ENCODE measurements around the gene SLC36A4. TPM values are rescaled to one million over a fixed set of nuclear protein-coding genes. Genes with fewer than 3 reads are reported as not detected.
"Not testable (repeated sequence)": the region's sequence is repeated elsewhere in the genome, so short reads cannot be mapped to it uniquely, and the experiment has no call there.

SLC36A4 gene
- total RNA-seq, 2 donors from 2014 or later: 9.5 to 15.1 TPM

DNA sequence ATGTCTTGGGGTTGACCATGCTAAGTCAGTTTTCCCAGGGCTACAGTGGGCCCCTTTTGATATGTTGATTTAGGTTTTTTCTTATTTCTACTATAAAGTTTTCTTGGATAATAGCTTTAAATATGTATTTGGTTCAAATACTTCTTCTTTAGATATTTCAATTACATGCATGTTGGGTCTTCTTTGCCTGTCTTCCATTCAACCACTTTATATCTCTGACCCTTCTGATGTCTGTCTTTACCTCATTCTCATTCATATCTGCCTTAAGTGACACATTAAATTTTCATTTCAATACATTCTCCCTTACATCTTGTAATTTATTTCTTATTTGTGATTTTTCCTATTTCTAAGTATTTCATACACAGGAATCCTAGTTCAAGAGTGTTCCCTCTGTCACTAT lies 10.5 kb downstream of the SLC36A4 start:
- no peak for DNase-seq
- H3K27ac ChIP-seq: no peak overlapping the region
- H3K9ac ChIP-seq (ENCODE audit: low read depth in 2 of 2, low read length in 2 of 2): no peak overlapping the region
- no peaks in the 10 kb centered on the region for H3K36me3 ChIP-seq
- intact Hi-C loops (cut with DNase I): no loop called here
- TF ChIP-seq, protein P1, sequence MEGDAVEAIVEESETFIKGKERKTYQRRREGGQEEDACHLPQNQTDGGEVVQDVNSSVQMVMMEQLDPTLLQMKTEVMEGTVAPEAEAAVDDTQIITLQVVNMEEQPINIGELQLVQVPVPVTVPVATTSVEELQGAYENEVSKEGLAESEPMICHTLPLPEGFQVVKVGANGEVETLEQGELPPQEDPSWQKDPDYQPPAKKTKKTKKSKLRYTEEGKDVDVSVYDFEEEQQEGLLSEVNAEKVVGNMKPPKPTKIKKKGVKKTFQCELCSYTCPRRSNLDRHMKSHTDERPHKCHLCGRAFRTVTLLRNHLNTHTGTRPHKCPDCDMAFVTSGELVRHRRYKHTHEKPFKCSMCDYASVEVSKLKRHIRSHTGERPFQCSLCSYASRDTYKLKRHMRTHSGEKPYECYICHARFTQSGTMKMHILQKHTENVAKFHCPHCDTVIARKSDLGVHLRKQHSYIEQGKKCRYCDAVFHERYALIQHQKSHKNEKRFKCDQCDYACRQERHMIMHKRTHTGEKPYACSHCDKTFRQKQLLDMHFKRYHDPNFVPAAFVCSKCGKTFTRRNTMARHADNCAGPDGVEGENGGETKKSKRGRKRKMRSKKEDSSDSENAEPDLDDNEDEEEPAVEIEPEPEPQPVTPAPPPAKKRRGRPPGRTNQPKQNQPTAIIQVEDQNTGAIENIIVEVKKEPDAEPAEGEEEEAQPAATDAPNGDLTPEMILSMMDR (IDR thresholded peaks at IDR 0.05): no peak
- H3K4me3 ChIP-seq: no peak overlapping the region
- H3K27me3 ChIP-seq: no peaks in the 10 kb centered on the region
- no peaks in the 10 kb centered on the region for H3K4me1 ChIP-seq
- no peaks in the 10 kb centered on the region for H3K9me3 ChIP-seq

DNA sequence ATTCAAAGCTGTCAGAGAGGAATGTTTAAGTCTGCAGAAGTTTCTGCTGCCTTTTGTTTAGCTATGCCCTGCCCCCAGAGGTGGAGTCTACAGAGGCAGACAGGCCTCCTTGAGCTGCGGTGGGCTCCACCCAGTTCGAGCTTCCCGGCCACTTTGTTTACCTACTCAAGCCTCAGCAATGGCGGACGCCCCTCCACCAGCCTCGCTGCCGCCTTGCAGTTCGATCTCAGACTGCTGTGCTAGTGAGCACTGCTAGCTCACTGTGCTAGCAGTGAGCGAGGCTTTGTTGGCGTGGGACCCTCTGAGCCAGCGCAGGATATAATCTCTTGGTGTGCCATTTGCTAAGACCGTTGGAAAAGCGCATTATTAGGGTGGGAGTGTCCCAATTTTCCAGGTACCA lies 19.9 kb downstream of the SLC36A4 start:
- H3K27me3 ChIP-seq; H3K4me3 ChIP-seq; H3K9me3 ChIP-seq; H3K4me1 ChIP-seq; H3K9ac ChIP-seq (ENCODE audit: low read depth in 2 of 2, low read length in 2 of 2); DNase-seq; intact Hi-C loops (cut with DNase I); H3K36me3 ChIP-seq; H3K27ac ChIP-seq: not testable (repeated sequence)

DNA sequence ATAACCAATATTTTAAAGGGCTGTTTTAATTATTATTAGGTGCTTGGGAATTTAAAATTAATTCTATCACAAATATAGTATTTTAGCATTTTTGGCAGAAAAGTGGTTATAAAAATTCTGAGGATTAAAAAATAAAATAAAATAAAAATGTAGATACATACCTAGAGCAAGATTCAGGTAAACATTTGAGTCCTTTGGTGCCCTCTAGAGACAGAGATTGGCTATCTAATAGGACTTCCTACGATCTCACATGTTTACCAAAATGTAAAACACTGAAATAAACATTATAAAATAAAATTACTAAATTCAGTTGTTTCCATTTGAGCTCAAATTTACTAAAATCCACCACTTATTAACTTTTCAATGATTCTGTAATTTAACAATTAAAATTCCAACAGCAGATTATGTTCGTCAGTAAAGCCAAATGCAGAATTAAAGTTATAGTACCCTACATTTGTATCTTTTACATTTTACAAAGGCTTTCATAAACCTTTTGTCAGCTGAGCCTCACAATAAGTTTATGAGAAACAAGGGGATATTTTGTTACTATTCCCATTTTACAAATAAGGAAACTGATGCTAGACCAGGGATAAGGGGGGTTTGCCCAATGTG lies 27.7 kb downstream of the SLC36A4 start:
- H3K27ac ChIP-seq: no peak overlapping the region
- intact Hi-C loops (cut with DNase I): loop anchor here (5.0 to 10.0 kb wide), 2 partner anchors 75 to 228 kb away; no protein-coding TSS in a partner anchor
- no peaks in the 10 kb centered on the region for H3K27me3 ChIP-seq
- DNase-seq: no peak
- TF ChIP-seq, protein P1 (IDR thresholded peaks at IDR 0.05): peak; percentile 42
- no peak overlapping the region for H3K4me3 ChIP-seq
- no peaks in the 10 kb centered on the region for H3K9me3 ChIP-seq
- no peak overlapping the region for H3K9ac ChIP-seq (ENCODE audit: low read depth in 2 of 2, low read length in 2 of 2)
- no peaks in the 10 kb centered on the region for H3K4me1 ChIP-seq
- no peaks in the 10 kb centered on the region for H3K36me3 ChIP-seq

DNA sequence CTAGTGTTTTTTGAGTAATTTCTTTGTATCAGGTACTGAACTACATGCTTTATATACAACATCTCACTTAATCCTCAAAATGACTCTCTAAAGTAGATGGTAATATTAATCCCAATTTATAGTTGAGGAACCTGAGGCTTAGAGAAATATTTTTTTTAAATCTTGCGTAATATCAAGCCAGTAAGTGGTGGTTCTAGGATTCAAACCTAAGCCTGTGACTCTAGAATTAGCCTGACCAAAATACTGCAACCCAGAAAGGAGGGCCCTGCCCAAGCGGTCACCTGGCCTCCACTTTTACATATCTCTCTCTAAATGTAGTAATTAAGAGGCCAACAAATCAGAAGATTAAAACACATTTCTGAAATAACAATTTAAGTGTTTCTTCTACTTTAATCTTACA lies 28.6 kb downstream of the SLC36A4 start:
- Histone ChIP-seq H3K4me1 (no peaks in the 10 kb centered on the region), H3K27me3 (no peaks in the 10 kb centered on the region), H3K36me3 (no peaks in the 10 kb centered on the region), H3K4me3 (no peak overlapping the region), H3K27ac (no peak overlapping the region), H3K9me3 (no peaks in the 10 kb centered on the region), H3K9ac (ENCODE audit: low read depth in 2 of 2, low read length in 2 of 2) (no peak overlapping the region)
- TF ChIP-seq, protein P1 (IDR thresholded peaks at IDR 0.05): no peak
- intact Hi-C loops (cut with DNase I): loop anchor here (5.0 to 10.0 kb wide), 2 partner anchors 74 to 227 kb away; no protein-coding TSS in a partner anchor
- DNase-seq: no peak

DNA sequence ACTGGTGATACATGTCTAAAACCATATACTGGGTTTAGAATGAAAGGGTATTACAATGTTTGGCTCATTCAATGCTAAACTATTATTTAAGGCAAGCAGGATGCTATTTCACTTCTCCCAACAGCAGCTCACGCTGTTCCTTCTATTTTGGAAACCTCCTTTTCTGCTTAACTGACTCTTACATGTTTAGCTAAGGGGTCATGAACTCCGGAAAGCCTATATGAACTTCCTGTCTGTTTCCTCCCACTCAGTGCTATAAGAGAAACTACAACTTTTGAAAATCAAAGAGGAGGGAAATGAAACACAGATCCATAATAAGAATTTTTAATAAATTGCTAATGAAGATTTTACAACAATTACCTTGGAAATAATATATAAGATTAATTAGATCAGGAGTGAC lies 30.9 kb downstream of the SLC36A4 start:
- DNase-seq: no peak
- intact Hi-C loops (cut with DNase I): loop anchor here (5.0 to 10.0 kb wide), 2 partner anchors 72 to 225 kb away; no protein-coding TSS in a partner anchor
- H3K4me1 ChIP-seq: no peaks in the 10 kb centered on the region
- no peaks in the 10 kb centered on the region for H3K36me3 ChIP-seq
- H3K27ac ChIP-seq: no peak overlapping the region
- no peaks in the 10 kb centered on the region for H3K27me3 ChIP-seq
- no peaks in the 10 kb centered on the region for H3K9me3 ChIP-seq
- TF ChIP-seq, protein P1 (IDR thresholded peaks at IDR 0.05): no peak
- H3K4me3 ChIP-seq: no peak overlapping the region
- H3K9ac ChIP-seq (ENCODE audit: low read depth in 2 of 2, low read length in 2 of 2): no peak overlapping the region

DNA sequence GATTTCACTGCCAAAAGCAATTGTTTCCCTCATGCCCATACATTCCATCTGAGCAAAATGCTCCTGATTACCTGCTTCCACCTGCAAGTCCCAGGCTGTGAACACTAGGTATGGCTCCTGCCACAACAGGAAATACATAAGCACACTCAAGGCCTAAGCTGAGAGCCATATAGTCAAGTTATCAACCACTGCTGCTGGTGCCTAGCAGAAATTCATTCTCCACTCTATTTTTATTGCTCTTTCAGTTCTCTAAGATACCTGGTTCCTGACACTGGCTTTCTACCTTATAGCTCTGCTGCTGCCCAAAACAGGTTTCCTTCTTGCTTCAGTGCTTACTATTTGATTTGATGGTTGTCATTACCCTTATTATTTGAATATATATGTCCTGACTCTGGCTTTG lies 31.6 kb downstream of the SLC36A4 start:
- Histone ChIP-seq H3K36me3 (no peaks in the 10 kb centered on the region), H3K4me3 (no peak overlapping the region), H3K9ac (ENCODE audit: low read depth in 2 of 2, low read length in 2 of 2) (no peak overlapping the region), H3K27ac (no peak overlapping the region), H3K4me1 (no peaks in the 10 kb centered on the region), H3K27me3 (no peaks in the 10 kb centered on the region), H3K9me3 (no peaks in the 10 kb centered on the region)
- DNase-seq: no peak
- intact Hi-C loops (cut with DNase I): loop anchor here (5.0 to 10.0 kb wide), 2 partner anchors 71 to 224 kb away; no protein-coding TSS in a partner anchor
- TF ChIP-seq, protein P1 (IDR thresholded peaks at IDR 0.05): no peak

Measured in colonic mucosa (tissue), 4 donors.